K562 (cell line): Measurements from ENCODE around the gene TERB1. TPM values are rescaled to one million over a fixed set of nuclear protein-coding genes. Genes with fewer than 3 reads are reported as not detected.
A peak's percentile ranks its signal among the peaks of the same experiment; 100 is the strongest.

Source experiments
- BRD4 ChIP-seq: fragments of 200-600 bp; sonication (generic); IDR thresholded peaks from 2 replicates; pipeline ENCODE4 v1.6.1; 2017; ENCODE audit warnings: inconsistent platforms
- CHCHD3 ChIP-seq: fragments of 250-450 bp; sonication (Bioruptor Pico); IDR thresholded peaks from 2 replicates; pipeline ENCODE4 v2.1.2; 2022; ENCODE audit warnings: mild to moderate bottlenecking
- DPF2 ChIP-seq: fragments of 450-650 bp; IDR thresholded peaks from 2 replicates; pipeline ENCODE4 v1.6.1; 2016
- IRF2 ChIP-seq: sonication (generic); formaldehyde crosslinking; IDR thresholded peaks from 2 replicates; pipeline ENCODE4 v1.8.1; 2022; ENCODE audit warnings: mild to moderate bottlenecking, missing genetic modification reagents
- KLF13 ChIP-seq: fragments of 450-650 bp; IDR thresholded peaks from 2 replicates; pipeline ENCODE4 v1.6.1; 2016; ENCODE audit warnings: missing genetic modification characterization, low read depth, mild to moderate bottlenecking, missing compliant biosample characterization, moderate library complexity, borderline replicate concordance
- L3MBTL2 ChIP-seq: fragments of 450-650 bp; IDR thresholded peaks from 2 replicates; pipeline ENCODE4 v1.6.1; 2016; ENCODE audit warnings: mild to moderate bottlenecking, moderate library complexity
- NCOA6 ChIP-seq: fragments of 450-650 bp; IDR thresholded peaks from 2 replicates; pipeline ENCODE4 v1.6.1; 2017; ENCODE audit warnings: mild to moderate bottlenecking
- RCOR1 ChIP-seq, 2 experiments: IDR thresholded peaks; 2 replicates each; pipeline ENCODE4 v1.6.1; 2012; ENCODE audit warnings: low read depth in 2 of 2, low read length in 2 of 2, borderline replicate concordance in 1 of 2, improper control_type of control experiment in 1 of 2
- SETDB1 ChIP-seq: IDR thresholded peaks from one replicate; pipeline ENCODE4 v1.6.1; 2012; ENCODE audit warnings: low read length, control low read depth, inconsistent platforms
- SIN3A ChIP-seq, 2 experiments: fragments of 150-350 bp in 1 of 2; IDR thresholded peaks; 2 replicates each; pipeline ENCODE4 v1.6.1; 2011 to 2016; ENCODE audit warnings: borderline replicate concordance in 2 of 2, low read depth in 2 of 2, low read length in 2 of 2, mild to moderate bottlenecking in 2 of 2, moderate library complexity in 2 of 2; ENCODE audit not compliant: control insufficient read depth in 1 of 2
- ZBTB40 ChIP-seq, 2 experiments: fragments of 450-650 bp in 1 of 2; sonication (generic) in 1 of 2; formaldehyde crosslinking in 1 of 2; IDR thresholded peaks; 2 replicates each; pipeline versions ENCODE4 v1.7.1 to v1.9.0; 2016 to 2022; ENCODE audit warnings: inconsistent platforms in 1 of 2, mild to moderate bottlenecking in 1 of 2, missing genetic modification reagents in 1 of 2
- ZNF695 ChIP-seq: fragments of 450-650 bp; formaldehyde crosslinking; IDR thresholded peaks from 2 replicates; pipeline ENCODE4 v1.4.0; 2020; ENCODE audit warnings: mild to moderate bottlenecking, moderate library complexity
- polyA plus RNA-seq, 8 experiments: library from polyadenylated mRNA; depleted of rRNA in 4 of 8; stranded (reverse) in 5 of 8; unstranded in 3 of 8; fragments of >200 nt; fragmentation: Nextera tagmentation in 2 of 8; fragmentation: Illumina TruSeq in 1 of 8; extraction: Ambion mirVana in 2 of 8; extraction: Trizol in 1 of 8; gene quantifications; 2 replicates each; pipeline versions ENCODE4 v1.2.1 to v1.2.3, GENCODE V29; 2011 to 2014; ENCODE audit warnings: inconsistent platforms in 1 of 8, missing spikeins in 1 of 8
- total RNA-seq, 7 experiments: library from RNA; depleted of rRNA in 6 of 7; stranded (reverse); fragments of >200 nt in 6 of 7; fragmentation: Illumina TruSeq in 2 of 7; extraction: Trizol in 2 of 7; gene quantifications; 2 replicates each; pipeline versions ENCODE4 v1.2.1 to v1.2.3, GENCODE V29; 2011 to 2021; ENCODE audit warnings: low replicate concordance in 1 of 7
- TF ChIP-seq, protein P1 (sequence below): fragments of 250-450 bp; sonication (Bioruptor Pico); IDR thresholded peaks from 2 replicates; pipeline ENCODE4 v1.4.0; 2020; ENCODE audit warnings: mild to moderate bottlenecking, moderate library complexity

Gene TERB1
- total and polyA plus RNA-seq, 9 of the 15 experiments (the other 6 are each of a cell fraction or from before 2014, with no cell fraction given) = not detected

- TF ChIP-seq L3MBTL2 = peak; percentile 30; the same call in 1 of the 2 replicates
- TF ChIP-seq NCOA6 = no peak
- TF ChIP-seq DPF2 = peak; percentile 40; the same call in 1 of the 2 replicates
- TF ChIP-seq ZBTB40 (IDR thresholded peaks at IDR 0.05) = 0 out of 2 replicates have a peak, but pooled peaks have one; percentile 25
- TF ChIP-seq ZBTB40 (CRISPR knock-in tag; IDR thresholded peaks at IDR 0.05) = no peak
- no peak for TF ChIP-seq SETDB1
- TF ChIP-seq SIN3A (IDR thresholded peaks at IDR 0.05; ENCODE audit: borderline replicate concordance in 2 of 2, control insufficient read depth in 1 of 2, low read depth in 2 of 2, low read length in 2 of 2) = 0 out of 4 replicates have a peak, but pooled peaks of 1 of the 2 experiments have one; percentile 47
- TF ChIP-seq CHCHD3 (CRISPR knock-in tag) = no peak
- TF ChIP-seq, protein P1, sequence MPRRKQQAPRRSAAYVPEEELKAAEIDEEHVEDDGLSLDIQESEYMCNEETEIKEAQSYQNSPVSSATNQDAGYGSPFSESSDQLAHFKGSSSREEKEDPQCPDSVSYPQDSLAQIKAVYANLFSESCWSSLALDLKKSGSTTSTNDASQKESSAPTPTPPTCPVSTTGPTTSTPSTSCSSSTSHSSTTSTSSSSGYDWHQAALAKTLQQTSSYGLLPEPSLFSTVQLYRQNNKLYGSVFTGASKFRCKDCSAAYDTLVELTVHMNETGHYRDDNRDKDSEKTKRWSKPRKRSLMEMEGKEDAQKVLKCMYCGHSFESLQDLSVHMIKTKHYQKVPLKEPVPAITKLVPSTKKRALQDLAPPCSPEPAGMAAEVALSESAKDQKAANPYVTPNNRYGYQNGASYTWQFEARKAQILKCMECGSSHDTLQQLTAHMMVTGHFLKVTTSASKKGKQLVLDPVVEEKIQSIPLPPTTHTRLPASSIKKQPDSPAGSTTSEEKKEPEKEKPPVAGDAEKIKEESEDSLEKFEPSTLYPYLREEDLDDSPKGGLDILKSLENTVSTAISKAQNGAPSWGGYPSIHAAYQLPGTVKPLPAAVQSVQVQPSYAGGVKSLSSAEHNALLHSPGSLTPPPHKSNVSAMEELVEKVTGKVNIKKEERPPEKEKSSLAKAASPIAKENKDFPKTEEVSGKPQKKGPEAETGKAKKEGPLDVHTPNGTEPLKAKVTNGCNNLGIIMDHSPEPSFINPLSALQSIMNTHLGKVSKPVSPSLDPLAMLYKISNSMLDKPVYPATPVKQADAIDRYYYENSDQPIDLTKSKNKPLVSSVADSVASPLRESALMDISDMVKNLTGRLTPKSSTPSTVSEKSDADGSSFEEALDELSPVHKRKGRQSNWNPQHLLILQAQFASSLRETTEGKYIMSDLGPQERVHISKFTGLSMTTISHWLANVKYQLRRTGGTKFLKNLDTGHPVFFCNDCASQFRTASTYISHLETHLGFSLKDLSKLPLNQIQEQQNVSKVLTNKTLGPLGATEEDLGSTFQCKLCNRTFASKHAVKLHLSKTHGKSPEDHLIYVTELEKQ (CRISPR knock-in tag) = no peak
- TF ChIP-seq KLF13 (tag) = no peak
- TF ChIP-seq RCOR1 (IDR thresholded peaks at IDR 0.05; ENCODE audit: borderline replicate concordance in 1 of 2, low read depth in 2 of 2, low read length in 2 of 2) = no peak
- no peak for TF ChIP-seq ZNF695 (CRISPR knock-in tag)
- TF ChIP-seq IRF2 (CRISPR knock-in tag) = no peak
- TF ChIP-seq BRD4 = 0 out of 2 replicates have a peak, but pooled peaks have one; percentile 13
Observed at GRCh38 chr16:66751053-66751302, 50.4 kb downstream of the TERB1 start (continued).
